Measurements from ENCODE around the gene SLC16A6.
"Not testable (repeated sequence)": the region's sequence is repeated elsewhere in the genome, so short reads cannot be mapped to it uniquely, and the experiment has no call there.

SLC16A6 gene

GRCh38 chr17:68290955-68291835 is at the start of gene SLC16A6, which contains the start of gene ARSG:
SLC16A6 (minus strand) TSS chr17:68291127; CDS start chr17:68278320, 12,807 bp downstream.
ARSG (plus strand) TSS chr17:68291495; CDS start chr17:68307494, 15,999 bp downstream.
- peak; percentile 72 for DNase-seq (ENCODE audit: extremely low spot score, insufficient read length, low read depth)
- peak; percentile 62 for FAIRE-seq

- DNase-seq (ENCODE audit: extremely low spot score, insufficient read length, low read depth) (no peak), FAIRE-seq (no peak)
Measured at GRCh38 chr17:68334393-68334792, 43.5 kb upstream of the SLC16A6 start.

- not testable (repeated sequence) for FAIRE-seq; DNase-seq (ENCODE audit: extremely low spot score, insufficient read length, low read depth)
Measured at GRCh38 chr17:68331932-68332331, 41.0 kb upstream of the SLC16A6 start.

- DNase-seq (ENCODE audit: extremely low spot score, insufficient read length, low read depth) (no peak), FAIRE-seq (no peak)
Measured at GRCh38 chr17:68329331-68329730, 38.4 kb upstream of the SLC16A6 start.

GRCh38 chr17:68328676-68329075 is 37.7 kb upstream of the SLC16A6 start:
- FAIRE-seq (no peak), DNase-seq (ENCODE audit: extremely low spot score, insufficient read length, low read depth) (no peak)

GRCh38 chr17:68327823-68328557 is 37.1 kb upstream of the SLC16A6 start:
- no peak for FAIRE-seq
- DNase-seq (ENCODE audit: extremely low spot score, insufficient read length, low read depth) = no peak

- FAIRE-seq = no peak
- DNase-seq (ENCODE audit: extremely low spot score, insufficient read length, low read depth) = no peak
Measured at GRCh38 chr17:68326681-68327080, 35.8 kb upstream of the SLC16A6 start.

- FAIRE-seq (no peak), DNase-seq (ENCODE audit: extremely low spot score, insufficient read length, low read depth) (no peak)
Measured at GRCh38 chr17:68325961-68326360, 35.0 kb upstream of the SLC16A6 start.

- DNase-seq (ENCODE audit: extremely low spot score, insufficient read length, low read depth) (no peak), FAIRE-seq (no peak)
Measured at GRCh38 chr17:68324654-68325336, 33.9 kb upstream of the SLC16A6 start.

- no peak for DNase-seq (ENCODE audit: extremely low spot score, insufficient read length, low read depth)
- no peak for FAIRE-seq
Measured at GRCh38 chr17:68324114-68324513, 33.2 kb upstream of the SLC16A6 start.

GRCh38 chr17:68322630-68323029 is 31.7 kb upstream of the SLC16A6 start:
- DNase-seq (ENCODE audit: extremely low spot score, insufficient read length, low read depth) = no peak
- FAIRE-seq = no peak

- no peak for DNase-seq (ENCODE audit: extremely low spot score, insufficient read length, low read depth)
- FAIRE-seq = no peak
Measured at GRCh38 chr17:68321556-68321954, 30.6 kb upstream of the SLC16A6 start.

GRCh38 chr17:68320943-68321555 is 30.1 kb upstream of the SLC16A6 start:
- DNase-seq (ENCODE audit: extremely low spot score, insufficient read length, low read depth) (no peak), FAIRE-seq (no peak)

- FAIRE-seq (no peak), DNase-seq (ENCODE audit: extremely low spot score, insufficient read length, low read depth) (no peak)
Measured at GRCh38 chr17:68320311-68320865, 29.5 kb upstream of the SLC16A6 start.

GRCh38 chr17:68319410-68320162 is 28.7 kb upstream of the SLC16A6 start:
- DNase-seq (ENCODE audit: extremely low spot score, insufficient read length, low read depth) (no peak), FAIRE-seq (no peak)

- no peak for DNase-seq (ENCODE audit: extremely low spot score, insufficient read length, low read depth)
- FAIRE-seq = no peak
Measured at GRCh38 chr17:68318103-68318991, 27.4 kb upstream of the SLC16A6 start.

GRCh38 chr17:68317458-68317857 is 26.5 kb upstream of the SLC16A6 start:
- no peak for FAIRE-seq
- no peak for DNase-seq (ENCODE audit: extremely low spot score, insufficient read length, low read depth)

- FAIRE-seq = no peak
- DNase-seq (ENCODE audit: extremely low spot score, insufficient read length, low read depth) = no peak
Measured at GRCh38 chr17:68315930-68316329, 25.0 kb upstream of the SLC16A6 start.

All from GM18507 (cell line).